ENCODE measurements around the gene LAMP5. TPM values are rescaled to one million over a fixed set of nuclear protein-coding genes. Genes with fewer than 3 reads are reported as not detected.

Gene LAMP5
- total and polyA plus RNA-seq, 10 donors: 0.26 to 1.5 (median 0.73) TPM

DNA sequence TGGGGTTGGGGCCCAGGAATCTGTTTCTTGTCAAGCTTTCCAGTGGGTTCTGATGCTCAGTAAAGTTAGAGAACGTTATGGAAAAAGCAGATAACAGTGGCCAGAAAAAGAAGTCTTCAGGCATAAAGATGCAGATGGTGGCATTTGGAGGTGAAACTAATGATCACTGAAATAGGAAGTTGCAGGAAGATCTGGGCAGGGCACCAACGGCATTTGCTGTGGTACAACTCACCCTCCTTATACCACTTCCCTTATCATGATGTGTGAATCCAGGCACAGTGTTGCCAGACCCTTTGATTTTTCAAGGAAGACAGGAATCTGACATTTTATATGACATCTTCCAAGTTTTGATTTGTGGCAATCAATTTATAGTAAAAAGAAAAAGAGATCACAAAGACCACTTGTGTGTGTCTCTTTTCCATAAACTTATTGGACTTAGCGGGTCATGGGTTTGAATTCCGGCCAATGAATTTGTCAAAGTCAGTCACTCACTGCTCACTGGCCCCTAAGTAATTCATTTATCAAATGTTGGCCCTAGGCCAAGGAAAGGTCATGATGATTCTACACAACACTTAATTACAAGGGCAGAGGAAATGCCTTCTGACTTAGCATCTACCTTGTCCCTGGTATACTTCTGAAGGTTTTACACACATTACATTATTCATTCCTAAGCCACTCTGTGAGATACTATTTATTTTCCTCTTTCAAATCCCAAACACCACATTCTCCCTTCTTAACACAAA lies 37.6 kb downstream of the LAMP5 start:
- Histone ChIP-seq H3K4me3 (no peak overlapping the region), H3K4me1 (no peaks in the 10 kb centered on the region), H3K27ac (no peak overlapping the region), H3K27me3 (replicated peaks in 1 of 7) (no peaks in the 10 kb centered on the region), H3K9me3 (peaks cover 0 to 5% (median 0%) of the 10 kb centered on the region in 8 donors), H3K36me3 (no peaks in the 10 kb centered on the region)
- 52 to 67% (median 55%) methylated on average over 4 of the region's 4 CpGs for WGBS, 5 donors
- TF ChIP-seq, protein P1, sequence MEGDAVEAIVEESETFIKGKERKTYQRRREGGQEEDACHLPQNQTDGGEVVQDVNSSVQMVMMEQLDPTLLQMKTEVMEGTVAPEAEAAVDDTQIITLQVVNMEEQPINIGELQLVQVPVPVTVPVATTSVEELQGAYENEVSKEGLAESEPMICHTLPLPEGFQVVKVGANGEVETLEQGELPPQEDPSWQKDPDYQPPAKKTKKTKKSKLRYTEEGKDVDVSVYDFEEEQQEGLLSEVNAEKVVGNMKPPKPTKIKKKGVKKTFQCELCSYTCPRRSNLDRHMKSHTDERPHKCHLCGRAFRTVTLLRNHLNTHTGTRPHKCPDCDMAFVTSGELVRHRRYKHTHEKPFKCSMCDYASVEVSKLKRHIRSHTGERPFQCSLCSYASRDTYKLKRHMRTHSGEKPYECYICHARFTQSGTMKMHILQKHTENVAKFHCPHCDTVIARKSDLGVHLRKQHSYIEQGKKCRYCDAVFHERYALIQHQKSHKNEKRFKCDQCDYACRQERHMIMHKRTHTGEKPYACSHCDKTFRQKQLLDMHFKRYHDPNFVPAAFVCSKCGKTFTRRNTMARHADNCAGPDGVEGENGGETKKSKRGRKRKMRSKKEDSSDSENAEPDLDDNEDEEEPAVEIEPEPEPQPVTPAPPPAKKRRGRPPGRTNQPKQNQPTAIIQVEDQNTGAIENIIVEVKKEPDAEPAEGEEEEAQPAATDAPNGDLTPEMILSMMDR (IDR thresholded peaks at IDR 0.05 in 8 of 11, conservative IDR thresholded peaks at IDR 0.05 in 3 of 11): no peak
- TF ChIP-seq POLR2A (IDR thresholded peaks at IDR 0.05): no peak
- TF ChIP-seq POLR2AphosphoS5 (IDR thresholded peaks at IDR 0.05): no peak
- DNase-seq: no peak
- intact Hi-C loops (cut with DNase I; ENCODE audit: low total_unique reads): no loop called here

DNA sequence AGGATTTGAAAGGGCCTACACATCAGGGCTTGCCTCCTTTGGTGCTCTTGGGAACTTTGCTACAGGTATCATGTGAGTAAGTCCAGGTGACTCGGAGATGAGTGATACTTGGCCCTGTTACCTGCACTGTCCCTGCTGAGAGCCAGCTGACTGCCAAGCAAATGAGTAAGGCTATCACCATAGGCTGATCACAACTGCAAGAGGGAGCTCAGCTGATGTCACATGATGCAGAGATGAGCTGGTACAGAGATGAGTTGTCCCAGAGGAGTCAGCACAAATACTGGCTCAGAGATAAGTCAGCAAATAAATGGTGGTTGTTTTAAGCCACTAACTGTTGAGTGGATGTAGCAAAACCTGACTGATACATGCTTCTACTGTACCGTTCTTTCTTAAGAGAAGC lies 41.4 kb downstream of the LAMP5 start:
- Histone ChIP-seq H3K27me3 (replicated peaks in 1 of 7) (peaks cover 0 to 13% (median 0%) of the 10 kb centered on the region in 7 donors), H3K27ac (no peak overlapping the region), H3K4me1 (no peaks in the 10 kb centered on the region), H3K9me3 (peaks cover 0 to 5% (median 0%) of the 10 kb centered on the region in 8 donors), H3K36me3 (no peaks in the 10 kb centered on the region), H3K4me3 (no peak overlapping the region)
- TF ChIP-seq POLR2A (IDR thresholded peaks at IDR 0.05) (no peak), POLR2AphosphoS5 (IDR thresholded peaks at IDR 0.05) (no peak)
- TF ChIP-seq, protein P1 (IDR thresholded peaks at IDR 0.05 in 8 of 11, conservative IDR thresholded peaks at IDR 0.05 in 3 of 11): no peak
- WGBS, 5 donors: 62 to 88% (median 82%) methylated on average over 2 of the region's 2 CpGs
- DNase-seq: no peak
- intact Hi-C loops (cut with DNase I; ENCODE audit: low total_unique reads): no loop called here

DNA sequence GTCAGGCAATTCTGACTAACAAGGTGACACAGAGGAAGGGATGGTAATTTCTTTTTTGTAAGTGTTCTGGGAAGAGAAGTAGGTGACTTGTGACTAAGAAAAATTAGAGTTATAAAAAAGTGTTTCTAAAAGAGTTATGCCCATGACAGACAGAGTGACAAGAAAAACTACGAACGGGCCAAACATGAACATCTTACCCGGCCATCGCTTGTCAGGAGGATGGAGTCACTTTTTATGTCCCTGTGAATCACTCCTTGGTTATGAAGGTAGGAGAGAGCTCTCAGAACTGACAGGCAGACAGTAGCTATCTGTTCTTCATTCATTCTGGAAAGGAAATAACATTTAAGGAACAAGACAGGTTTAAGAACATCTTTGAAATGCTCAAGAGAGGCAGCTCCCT lies 43.0 kb downstream of the LAMP5 start:
- Histone ChIP-seq H3K27ac (no peak overlapping the region), H3K9me3 (peaks cover 0 to 5% (median 0%) of the 10 kb centered on the region in 8 donors), H3K4me3 (no peak overlapping the region), H3K27me3 (replicated peaks in 1 of 7) (peaks cover 0 to 13% (median 0%) of the 10 kb centered on the region in 7 donors), H3K4me1 (no peaks in the 10 kb centered on the region), H3K36me3 (no peaks in the 10 kb centered on the region)
- intact Hi-C loops (cut with DNase I; ENCODE audit: low total_unique reads): no loop called here
- 89 to 97% (median 91%) methylated on average over 4 of the region's 4 CpGs for WGBS, 5 donors
- TF ChIP-seq, protein P1 (IDR thresholded peaks at IDR 0.05 in 8 of 11, conservative IDR thresholded peaks at IDR 0.05 in 3 of 11): no peak
- no peak for TF ChIP-seq POLR2AphosphoS5 (IDR thresholded peaks at IDR 0.05)
- TF ChIP-seq POLR2A (IDR thresholded peaks at IDR 0.05): no peak
- DNase-seq: no peak

DNA sequence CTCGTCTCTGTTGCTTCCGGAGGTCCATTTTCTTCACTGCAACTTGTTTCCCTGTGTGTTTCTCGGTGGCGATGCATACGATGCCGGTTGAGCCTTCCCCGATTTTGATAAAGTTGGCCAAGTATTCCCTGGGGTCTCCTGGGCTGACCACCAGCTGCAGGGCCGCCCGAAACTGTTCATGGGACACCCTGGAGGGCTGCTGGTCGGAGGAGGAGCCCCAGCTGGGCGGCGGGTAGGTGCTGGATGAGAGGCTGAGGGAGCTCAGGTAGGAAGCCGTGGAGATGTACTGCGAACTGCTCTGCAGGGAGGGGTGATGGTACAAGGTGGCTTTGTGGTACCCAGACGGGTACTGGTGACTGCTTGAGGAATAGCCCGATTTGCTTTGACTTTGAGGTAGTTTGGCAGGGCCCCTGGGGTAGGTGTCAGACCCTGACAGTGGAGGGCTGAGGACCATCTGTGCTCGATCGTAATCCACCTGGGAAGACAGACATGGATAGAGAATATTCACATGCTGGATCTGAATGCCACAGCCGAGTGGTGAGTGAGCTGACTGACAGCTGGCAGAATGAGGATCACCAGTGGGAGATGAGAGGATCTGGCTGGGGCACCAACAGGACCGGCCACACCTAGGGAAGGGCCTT lies 51.6 kb downstream of the LAMP5 start:
- 84 to 91% (median 88%) methylated on average over 20 of the region's 20 CpGs for WGBS, 5 donors
- TF ChIP-seq POLR2A (IDR thresholded peaks at IDR 0.05) (no peak), POLR2AphosphoS5 (IDR thresholded peaks at IDR 0.05) (no peak)
- TF ChIP-seq, protein P1 (IDR thresholded peaks at IDR 0.05 in 8 of 11, conservative IDR thresholded peaks at IDR 0.05 in 3 of 11): no peak
- DNase-seq: no peak

More for the DNA sequence above, 51.6 kb downstream of the LAMP5 start:
- H3K4me3 ChIP-seq: no peak overlapping the region
- no peaks in the 10 kb centered on the region for H3K9me3 ChIP-seq
- no peak overlapping the region for H3K27ac ChIP-seq
- intact Hi-C loops (cut with DNase I; ENCODE audit: low total_unique reads): no loop called here
- no peaks in the 10 kb centered on the region for H3K36me3 ChIP-seq
- no peaks in the 10 kb centered on the region for H3K4me1 ChIP-seq
- peaks cover 0 to 10% (median 0%) of the 10 kb centered on the region in 7 donors for H3K27me3 ChIP-seq (replicated peaks in 1 of 7)
